Right renal pelvis (tissue), 4 donors: ENCODE data around the gene DLX1. TPM values are rescaled to one million over a fixed set of nuclear protein-coding genes. Genes with fewer than 3 reads are reported as not detected.

Experiments
- DNase-seq, 4 donors: peaks; one replicate each; pipeline ENCODE4 v3.0.0-alpha.2; 2013; ENCODE audit warnings: low read depth in 4 of 4, low spot score in 3 of 4, missing footprints in 1 of 4
- polyA plus RNA-seq, 4 donors: library from polyadenylated mRNA; unstranded; fragments of 120-200 nt; gene quantifications; one replicate each; pipeline ENCODE4 v1.2.1, GENCODE V29; 2013; ENCODE audit not compliant: insufficient read length in 4 of 4

DLX1 gene
- polyA plus RNA-seq, 4 donors = 0.16 to 0.61 (median 0.17) TPM

GRCh38 chr2:172084645-172085459, 455 bp upstream of the DLX1 start:
- peak; percentile 63 to 78 (median 68) for DNase-seq

- peak in 1 of 4 donors; percentile 21 for DNase-seq
Observed at GRCh38 chr2:172086241-172087206, 1.2 kb downstream of the DLX1 start.

- peak in 1 of 4 donors; percentile 15 for DNase-seq
Observed at GRCh38 chr2:172087207-172087779, 2.0 kb downstream of the DLX1 start.

GRCh38 chr2:172087780-172088244, 2.5 kb downstream of the DLX1 start:
- peak in 1 of 4 donors; percentile 28 for DNase-seq

GRCh38 chr2:172088245-172089004, 3.1 kb downstream of the DLX1 start:
- DNase-seq = peak in 1 of 4 donors; percentile 16

GRCh38 chr2:172089005-172089504, 3.7 kb downstream of the DLX1 start:
- DNase-seq = no peak

- no peak for DNase-seq
Observed at GRCh38 chr2:172089633-172090032, 4.3 kb downstream of the DLX1 start.

GRCh38 chr2:172090044-172090961, 5.0 kb downstream of the DLX1 start:
- no peak for DNase-seq

- DNase-seq = no peak
Observed at GRCh38 chr2:172091000-172091641, 5.8 kb downstream of the DLX1 start.

GRCh38 chr2:172091761-172092566, 6.7 kb downstream of the DLX1 start:
- DNase-seq = no peak

GRCh38 chr2:172092716-172093415, 7.6 kb downstream of the DLX1 start:
- DNase-seq = no peak

GRCh38 chr2:172093416-172094293, 8.3 kb downstream of the DLX1 start:
- no peak for DNase-seq

- DNase-seq = no peak
Observed at GRCh38 chr2:172094294-172095145, 9.2 kb downstream of the DLX1 start.

GRCh38 chr2:172095146-172095904, 10.0 kb downstream of the DLX1 start:
- peak in 1 of 4 donors; percentile 21 for DNase-seq
